Natural killer cell (primary cell): ENCODE data around the gene GSTM5. TPM values are rescaled to one million over a fixed set of nuclear protein-coding genes. Genes with fewer than 3 reads are reported as not detected.

Source experiments
- ATAC-seq, 3 donors: fragments of 150-1000 bp in 2 of 3; fragments of 200-7000 bp in 1 of 3; cut with Tn5 transposase; 1 replicate in 1 of 3; 2 replicates in 2 of 3; pipeline ENCODE4 v1.10.0; 2021; ENCODE audit warnings: mild to moderate bottlenecking in 2 of 3, moderate library complexity in 2 of 3
- DNase-seq, 2 donors: peaks; one replicate each; pipeline versions ENCODE4 v3.0.0 to v3.0.0-alpha.2; 2013 to 2021; ENCODE audit warnings: mixed read lengths in 1 of 2
- H3K27ac ChIP-seq: one replicate; pipeline ENCODE4 v1.5.1; 2013; ENCODE audit warnings: mild to moderate bottlenecking, low read length
- H3K27me3 ChIP-seq: one replicate; pipeline ENCODE4 v1.6.1; 2013; ENCODE audit warnings: low read length; ENCODE audit not compliant: control insufficient read depth, insufficient read depth
- H3K36me3 ChIP-seq: one replicate; pipeline ENCODE4 v1.6.1; 2013; ENCODE audit warnings: low read length; ENCODE audit not compliant: control insufficient read depth, insufficient read depth
- H3K4me1 ChIP-seq: one replicate; pipeline ENCODE4 v1.6.1; 2013; ENCODE audit warnings: low read length; ENCODE audit not compliant: control insufficient read depth, insufficient read depth
- H3K4me3 ChIP-seq: one replicate; pipeline ENCODE4 v1.5.1; 2013; ENCODE audit warnings: low read length
- H3K9me3 ChIP-seq: one replicate; pipeline ENCODE4 v1.6.1; 2013; ENCODE audit warnings: low read length; ENCODE audit not compliant: control insufficient read depth, insufficient read depth
- H3K27ac Mint-ChIP-seq, 2 donors: one replicate each; pipeline ENCODE4 v1.8.0; 2022; ENCODE audit warnings: mild to moderate bottlenecking in 2 of 2, mixed read lengths in 2 of 2, moderate library complexity in 1 of 2
- H3K27me3 Mint-ChIP-seq, 2 donors: one replicate each; pipeline ENCODE4 v1.8.0; 2022; ENCODE audit warnings: low read depth in 2 of 2, mixed read lengths in 2 of 2
- H3K36me3 Mint-ChIP-seq: one replicate; pipeline ENCODE4 v1.8.0; 2022; ENCODE audit warnings: mixed read lengths
- H3K4me1 Mint-ChIP-seq, 2 donors: one replicate each; pipeline ENCODE4 v1.8.0; 2022; ENCODE audit warnings: mixed read lengths in 2 of 2
- H3K4me3 Mint-ChIP-seq: one replicate; pipeline ENCODE4 v1.8.0; 2022; ENCODE audit warnings: mild to moderate bottlenecking, moderate library complexity, mixed read lengths
- H3K9me3 Mint-ChIP-seq, 2 donors: one replicate each; pipeline ENCODE4 v1.8.0; 2022; ENCODE audit warnings: mixed read lengths in 2 of 2
- WGBS: methylation state at CpG from one replicate; pipeline ENCODE4 v1.1.7; 2013; ENCODE audit warnings: missing lambda C conversion rate; ENCODE audit not compliant: insufficient coverage; 5-methylcytosine and 5-hydroxymethylcytosine counted together
- intact Hi-C: fragments of 100-400 bp; cut with micrococcal nuclease; formaldehyde crosslinking; loops from one replicate; pipeline ENCODE4 v1.14.2; 2022
- total RNA-seq, 4 donors: library from RNA; stranded (reverse); fragments of 120-200 nt in 1 of 4; gene quantifications; one replicate each; pipeline versions ENCODE4 v1.2.3 to v1.2.4, GENCODE V29; 2013 to 2022
- TF ChIP-seq, protein P1 (sequence below): fragments of 200-600 bp; IDR thresholded peaks from one replicate; pipeline ENCODE4 v1.8.0; 2022; ENCODE audit warnings: antibody characterized with exemption

GSTM5 gene
- total RNA-seq, 3 donors from 2014 or later (not counting 1 experiment from before 2014, with no cell fraction given), result 0.07 to 0.35 TPM; not detected in 1

DNA sequence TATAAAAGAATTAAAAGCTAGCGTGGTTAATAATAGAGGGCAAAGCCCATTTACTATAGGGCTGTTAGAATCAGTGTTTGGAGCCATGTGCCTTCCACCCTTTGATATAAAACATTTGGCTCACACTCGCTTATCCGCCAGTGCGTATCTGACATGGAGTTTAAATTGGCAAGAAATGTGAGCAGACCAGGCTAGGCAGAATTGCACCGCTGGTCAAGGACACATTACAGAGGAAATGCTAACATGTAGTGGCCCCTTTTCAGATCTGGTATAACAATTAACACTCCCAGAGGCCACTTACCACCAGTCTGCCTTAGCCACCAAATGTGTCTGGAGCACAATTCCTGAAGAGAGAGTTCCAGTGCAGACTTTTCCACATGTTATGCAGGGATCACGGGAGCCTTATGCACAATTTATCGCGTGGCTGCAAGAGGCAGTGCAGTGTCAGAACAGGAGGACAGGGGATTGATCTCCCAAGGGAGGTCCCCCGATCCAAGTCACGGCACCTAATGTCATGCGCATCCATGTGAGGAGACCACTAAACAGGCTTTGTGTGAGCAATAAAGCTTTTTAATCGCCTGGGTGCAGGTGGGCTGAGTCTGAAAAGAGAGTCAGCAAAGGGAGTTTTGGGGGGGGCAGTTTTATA is 14.8 kb downstream of the GSTM5 start:
- no peaks in the 10 kb centered on the region for H3K4me1 ChIP-seq
- TF ChIP-seq, protein P1, sequence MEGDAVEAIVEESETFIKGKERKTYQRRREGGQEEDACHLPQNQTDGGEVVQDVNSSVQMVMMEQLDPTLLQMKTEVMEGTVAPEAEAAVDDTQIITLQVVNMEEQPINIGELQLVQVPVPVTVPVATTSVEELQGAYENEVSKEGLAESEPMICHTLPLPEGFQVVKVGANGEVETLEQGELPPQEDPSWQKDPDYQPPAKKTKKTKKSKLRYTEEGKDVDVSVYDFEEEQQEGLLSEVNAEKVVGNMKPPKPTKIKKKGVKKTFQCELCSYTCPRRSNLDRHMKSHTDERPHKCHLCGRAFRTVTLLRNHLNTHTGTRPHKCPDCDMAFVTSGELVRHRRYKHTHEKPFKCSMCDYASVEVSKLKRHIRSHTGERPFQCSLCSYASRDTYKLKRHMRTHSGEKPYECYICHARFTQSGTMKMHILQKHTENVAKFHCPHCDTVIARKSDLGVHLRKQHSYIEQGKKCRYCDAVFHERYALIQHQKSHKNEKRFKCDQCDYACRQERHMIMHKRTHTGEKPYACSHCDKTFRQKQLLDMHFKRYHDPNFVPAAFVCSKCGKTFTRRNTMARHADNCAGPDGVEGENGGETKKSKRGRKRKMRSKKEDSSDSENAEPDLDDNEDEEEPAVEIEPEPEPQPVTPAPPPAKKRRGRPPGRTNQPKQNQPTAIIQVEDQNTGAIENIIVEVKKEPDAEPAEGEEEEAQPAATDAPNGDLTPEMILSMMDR, result no peak
- H3K4me3 ChIP-seq, result no peak overlapping the region
- 91% methylated on average over 12 of the region's 12 CpGs for WGBS
- Mint-ChIP-seq H3K36me3 (no peaks in the 10 kb centered on the region), H3K4me1 (no peaks in the 10 kb centered on the region), H3K27ac (no peak overlapping the region), H3K4me3 (no peak overlapping the region), H3K27me3 (peaks cover 8 to 18% of the 10 kb centered on the region in 2 donors), H3K9me3 (no peaks in the 10 kb centered on the region)
- H3K36me3 ChIP-seq, result no peaks in the 10 kb centered on the region
- H3K9me3 ChIP-seq, result no peaks in the 10 kb centered on the region
- ATAC-seq (no peak), DNase-seq (no peak)
- no peak overlapping the region for H3K27ac ChIP-seq
- no peaks in the 10 kb centered on the region for H3K27me3 ChIP-seq
- intact Hi-C loops, result no loop called here

DNA sequence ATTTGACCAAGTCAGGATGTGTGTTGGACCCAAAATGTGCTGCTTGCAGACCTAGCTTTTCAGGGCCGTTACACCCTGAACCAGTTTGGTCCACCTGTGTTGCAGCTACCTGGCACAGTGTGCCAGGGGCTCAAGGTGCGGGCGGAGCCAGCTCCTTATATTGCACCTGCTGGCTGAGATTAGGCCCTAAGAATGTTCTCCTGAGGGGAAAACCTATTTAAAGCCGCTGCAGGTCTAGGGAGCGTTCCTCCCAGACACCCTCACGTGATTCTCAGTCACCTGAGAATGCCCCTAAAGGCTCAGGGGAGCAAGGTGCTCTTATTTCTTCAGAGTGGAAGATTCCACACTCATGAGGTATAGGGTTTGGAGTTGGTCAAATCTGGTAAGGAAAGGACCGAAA is 16.8 kb downstream of the GSTM5 start:
- TF ChIP-seq, protein P1, result no peak
- Histone ChIP-seq H3K4me3 (no peak overlapping the region), H3K36me3 (no peaks in the 10 kb centered on the region), H3K27me3 (no peaks in the 10 kb centered on the region), H3K27ac (no peak overlapping the region), H3K4me1 (no peaks in the 10 kb centered on the region), H3K9me3 (no peaks in the 10 kb centered on the region)
- ATAC-seq (no peak), DNase-seq (no peak)
- H3K36me3 Mint-ChIP-seq, result no peaks in the 10 kb centered on the region
- no peaks in the 10 kb centered on the region for H3K4me1 Mint-ChIP-seq
- intact Hi-C loops, result no loop called here
- H3K4me3 Mint-ChIP-seq, result no peak overlapping the region
- H3K27me3 Mint-ChIP-seq, result peaks cover 8 to 18% of the 10 kb centered on the region in 2 donors
- H3K9me3 Mint-ChIP-seq, result no peaks in the 10 kb centered on the region
- 82% methylated on average over 6 of the region's 7 CpGs for WGBS
- no peak overlapping the region for H3K27ac Mint-ChIP-seq

DNA sequence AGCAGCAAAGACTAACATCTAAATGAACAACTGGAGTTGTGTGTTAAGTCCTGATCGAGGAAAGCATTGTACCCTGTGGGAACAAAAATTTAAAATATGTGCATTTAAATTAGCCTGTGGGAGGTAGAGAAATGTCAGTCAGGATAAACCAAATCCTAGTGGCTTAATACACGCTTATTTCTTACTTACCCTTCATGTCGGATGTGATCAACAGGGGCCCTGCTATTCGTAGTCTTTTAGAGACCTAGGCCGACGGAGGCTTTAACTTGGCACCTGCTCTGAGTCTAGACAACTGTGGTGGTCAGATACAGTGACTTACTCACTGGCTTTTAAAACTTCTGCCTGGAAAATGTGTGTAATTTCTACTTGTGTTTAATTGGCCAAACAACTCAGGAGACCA is 18.6 kb downstream of the GSTM5 start:
- no peak for ATAC-seq
- Mint-ChIP-seq H3K27me3 (peaks cover 8 to 18% of the 10 kb centered on the region in 2 donors), H3K9me3 (no peaks in the 10 kb centered on the region), H3K27ac (no peak overlapping the region), H3K4me3 (no peak overlapping the region), H3K36me3 (no peaks in the 10 kb centered on the region), H3K4me1 (no peaks in the 10 kb centered on the region)
- Histone ChIP-seq H3K27ac (no peak overlapping the region), H3K4me3 (no peak overlapping the region), H3K27me3 (no peaks in the 10 kb centered on the region), H3K4me1 (no peaks in the 10 kb centered on the region), H3K36me3 (no peaks in the 10 kb centered on the region), H3K9me3 (no peaks in the 10 kb centered on the region)
- WGBS, result 97% methylated on average over 6 of the region's 6 CpGs
- TF ChIP-seq, protein P1, result no peak
- no peak for DNase-seq
- intact Hi-C loops, result no loop called here

DNA sequence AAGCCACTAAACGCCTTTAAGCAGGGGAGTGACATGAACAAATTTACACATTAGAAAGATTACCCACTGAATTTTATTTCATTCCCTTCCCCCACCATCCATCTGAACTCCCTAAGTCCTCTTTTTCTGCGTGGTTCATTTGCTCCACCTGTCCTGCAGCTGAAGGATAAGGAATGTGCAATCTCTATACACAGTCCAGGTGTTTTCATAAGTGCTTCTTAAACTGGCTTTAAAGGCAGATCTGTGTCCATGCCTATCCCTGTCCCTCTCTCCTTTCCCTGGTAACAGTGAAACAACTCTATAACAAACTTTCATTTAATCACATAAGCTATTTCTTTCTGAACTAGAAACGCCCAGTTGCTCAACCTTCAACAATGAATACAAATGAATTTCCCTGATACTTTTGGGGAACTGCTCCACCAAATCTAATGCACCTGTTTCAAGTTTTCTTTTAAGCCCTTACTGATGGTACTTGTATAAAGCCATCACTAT is 20.4 kb downstream of the GSTM5 start:
- no peaks in the 10 kb centered on the region for H3K27me3 ChIP-seq
- TF ChIP-seq, protein P1, result no peak
- no peaks in the 10 kb centered on the region for H3K4me1 ChIP-seq
- H3K9me3 ChIP-seq, result no peaks in the 10 kb centered on the region
- Mint-ChIP-seq H3K36me3 (no peaks in the 10 kb centered on the region), H3K9me3 (no peaks in the 10 kb centered on the region), H3K27me3 (peaks cover 7 to 20% of the 10 kb centered on the region in 2 donors), H3K27ac (no peak overlapping the region), H3K4me1 (no peaks in the 10 kb centered on the region), H3K4me3 (no peak overlapping the region)
- WGBS, result 73% methylated on average over 3 of the region's 3 CpGs
- no peak for ATAC-seq
- no peaks in the 10 kb centered on the region for H3K36me3 ChIP-seq
- H3K4me3 ChIP-seq, result no peak overlapping the region
- DNase-seq, result no peak
- no peak overlapping the region for H3K27ac ChIP-seq
- intact Hi-C loops, result no loop called here
